IPS DF 4.7 (cell line): ENCODE results near the gene ABCA3.
"Not testable (repeated sequence)": the region's sequence is repeated elsewhere in the genome, so short reads cannot be mapped to it uniquely, and the experiment has no call there.

ENCODE experiments used
- DNase-seq: peaks from one replicate; pipeline ENCODE4 v3.0.0-alpha.2; 2013; ENCODE audit warnings: low spot score; ENCODE audit errors: extremely low read depth

The ABCA3 gene

GRCh38 chr16:2280981-2281542 lies 59.5 kb downstream of the ABCA3 start:
- no peak for DNase-seq

- no peak for DNase-seq
Measured at GRCh38 chr16:2280461-2280860, 60.1 kb downstream of the ABCA3 start.

GRCh38 chr16:2278956-2279800 lies 61.4 kb downstream of the ABCA3 start:
- DNase-seq, result no peak

GRCh38 chr16:2278272-2278608 lies 62.3 kb downstream of the ABCA3 start:
- DNase-seq, result no peak

- no peak for DNase-seq
Measured at GRCh38 chr16:2277466-2278271, 62.9 kb downstream of the ABCA3 start.

- no peak for DNase-seq
Measured at GRCh38 chr16:2276368-2277195, 63.9 kb downstream of the ABCA3 start.

- no peak for DNase-seq
Measured at GRCh38 chr16:2275476-2276367, 64.8 kb downstream of the ABCA3 start.

- no peak for DNase-seq
Measured at GRCh38 chr16:2273931-2274330, 66.6 kb downstream of the ABCA3 start.

GRCh38 chr16:2273484-2273883 lies 67.0 kb downstream of the ABCA3 start:
- DNase-seq, result no peak

- DNase-seq, result no peak
Measured at GRCh38 chr16:2271848-2272461, 68.6 kb downstream of the ABCA3 start.

GRCh38 chr16:2270588-2271470 lies 69.7 kb downstream of the ABCA3 start:
- no peak for DNase-seq

GRCh38 chr16:2270070-2270462 lies 70.5 kb downstream of the ABCA3 start:
- DNase-seq, result no peak

GRCh38 chr16:2267913-2268666 lies 72.4 kb downstream of the ABCA3 start, which contains the start of gene RNPS1:
TSS of gene RNPS1 (minus strand) at chr16:2268126. CDS start at chr16:2264643, 3,483 bp downstream.
- peak; percentile 79 for DNase-seq

GRCh38 chr16:2267505-2267912 lies 73.0 kb downstream of the ABCA3 start:
- DNase-seq, result not testable (repeated sequence)

GRCh38 chr16:2266887-2267286 lies 73.6 kb downstream of the ABCA3 start:
- DNase-seq, result not testable (repeated sequence)

GRCh38 chr16:2263026-2263425 lies 77.5 kb downstream of the ABCA3 start:
- DNase-seq, result not testable (repeated sequence)

- no peak for DNase-seq
Measured at GRCh38 chr16:2260250-2260649, 80.3 kb downstream of the ABCA3 start.

- DNase-seq, result not testable (repeated sequence)
Measured at GRCh38 chr16:2258530-2258929, 82.0 kb downstream of the ABCA3 start.
